G401 (cell line): ENCODE measurements around the gene TNC. TPM values are rescaled to one million over a fixed set of nuclear protein-coding genes. Genes with fewer than 3 reads are reported as not detected.

ENCODE experiments used
- DNase-seq: peaks from one replicate; pipeline ENCODE4 v3.0.0-alpha.2; 2015; ENCODE audit warnings: low spot score
- in situ Hi-C: cut with HindIII; loops from 2 replicates; pipeline ENCODE4 v1.10.0; 2016; ENCODE audit warnings: low sequenced_read_pairs, mixed read lengths
- total RNA-seq: library from RNA; depleted of rRNA; stranded (reverse); fragments of >200 nt; shearing (Covaris generic); gene quantifications from 2 replicates; pipeline ENCODE4 v1.2.3, GENCODE V29; 2014; rRNA removed

Gene TNC
- total RNA-seq, 1 experiment from 2014 or later: not detected

- in situ Hi-C loops: no loop called here
- DNase-seq: no peak
Observed at GRCh38 chr9:114994768-114995167, 123.2 kb downstream of the TNC start.

GRCh38 chr9:114991861-114992260 lies 126.1 kb downstream of the TNC start:
- in situ Hi-C loops: no loop called here

GRCh38 chr9:114990901-114991300 lies 127.1 kb downstream of the TNC start:
- in situ Hi-C loops: no loop called here
- DNase-seq: no peak

More at GRCh38 chr9:114991861-114992260, 126.1 kb downstream of the TNC start:
- DNase-seq: no peak

DNA sequence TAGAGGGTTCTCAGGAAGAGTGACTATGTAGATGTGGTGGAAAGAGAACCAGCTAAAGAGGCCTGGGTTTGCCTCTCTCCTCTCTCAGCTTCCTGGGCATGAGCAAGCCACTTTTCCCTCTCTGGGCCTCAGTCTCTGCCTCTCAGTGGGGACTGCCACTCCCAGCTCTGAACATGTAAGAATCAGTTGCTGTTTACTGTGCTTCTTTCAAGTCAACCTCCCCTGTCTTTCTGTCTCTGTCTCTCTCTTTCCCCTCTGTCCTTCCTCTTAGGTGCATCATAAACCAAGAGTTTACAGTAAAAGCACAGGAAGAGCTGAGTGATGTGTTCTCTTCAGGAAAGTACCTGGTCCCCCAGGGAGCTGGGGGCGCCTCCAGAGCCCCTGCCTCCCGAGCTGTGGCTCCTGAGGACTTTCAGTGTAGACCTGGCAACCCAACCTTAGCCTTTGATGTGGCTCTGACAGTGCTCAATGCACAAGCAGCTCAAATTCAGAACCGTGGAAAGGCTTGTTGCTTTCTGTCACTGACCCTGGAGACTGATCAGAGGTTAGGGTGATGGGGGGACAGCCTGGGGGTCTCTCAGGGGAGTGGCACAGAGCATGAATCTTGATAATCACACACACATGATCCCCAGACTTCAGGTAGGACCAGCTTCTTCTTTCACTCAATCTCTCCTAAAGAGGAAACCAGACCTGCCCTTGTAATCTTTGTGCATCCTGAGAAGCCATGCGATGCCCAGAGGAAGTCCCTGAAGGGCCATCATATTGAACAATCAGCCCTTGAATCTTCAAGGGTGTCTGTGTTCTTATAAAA lies 128.2 kb downstream of the TNC start:
- DNase-seq: no peak
- in situ Hi-C loops: no loop called here

GRCh38 chr9:114988962-114989599 lies 128.9 kb downstream of the TNC start:
- in situ Hi-C loops: no loop called here
- DNase-seq: no peak

DNA sequence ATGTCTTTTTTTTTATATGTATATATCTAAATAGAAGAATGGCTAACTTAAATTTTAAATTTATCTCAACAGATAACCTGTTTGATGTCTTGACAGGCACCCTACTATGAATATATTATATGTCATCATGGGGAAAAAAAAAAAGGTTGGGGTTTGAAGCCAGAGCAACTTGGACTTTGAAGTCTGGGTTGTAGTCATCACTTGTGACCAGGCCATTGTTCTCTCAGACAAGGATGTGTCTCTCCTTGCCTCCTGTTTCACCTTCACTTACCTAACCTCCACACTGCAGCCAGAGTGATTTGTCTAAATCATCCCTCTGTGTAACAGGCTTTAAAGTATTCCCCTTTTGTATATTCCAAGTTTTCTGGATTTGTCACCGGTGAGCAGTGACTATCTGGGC lies 130.8 kb downstream of the TNC start:
- DNase-seq: no peak
- in situ Hi-C loops: no loop called here

GRCh38 chr9:114985959-114986501 lies 131.9 kb downstream of the TNC start:
- in situ Hi-C loops: no loop called here

GRCh38 chr9:114981063-114981462 lies 136.9 kb downstream of the TNC start:
- no peak for DNase-seq
- in situ Hi-C loops: no loop called here

More at GRCh38 chr9:114985959-114986501, 131.9 kb downstream of the TNC start:
- DNase-seq: no peak

DNA sequence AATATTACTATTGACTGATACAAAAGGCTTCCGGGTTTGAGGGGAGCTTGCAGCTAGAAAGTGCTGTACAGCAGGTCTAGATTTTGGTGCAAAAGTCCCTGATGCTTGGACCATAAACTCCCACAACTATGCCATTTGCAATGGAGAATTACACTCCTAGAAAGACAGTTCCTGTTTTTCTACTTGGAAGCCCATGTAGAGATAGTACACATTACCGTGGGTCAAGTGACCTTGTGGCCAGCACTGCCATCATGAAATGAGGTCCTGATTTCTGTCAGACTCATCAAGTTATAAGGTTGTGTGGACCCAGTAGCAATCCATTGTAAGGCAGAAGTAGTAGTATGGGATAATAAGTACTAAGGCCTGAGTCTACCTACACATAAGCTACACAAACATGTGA lies 144.7 kb downstream of the TNC start:
- no peak for DNase-seq
- in situ Hi-C loops: no loop called here

- in situ Hi-C loops: no loop called here
- no peak for DNase-seq
Observed at GRCh38 chr9:114972510-114973136, 145.3 kb downstream of the TNC start.

Other genes starting within 250 kb of the TNC start
- gene TNFSF8, start 187.6 kb downstream of the TNC start, total RNA-seq: not detected in 2 replicates